Measurements from ENCODE around the gene RNU1-1. TPM values are rescaled to one million over a fixed set of nuclear protein-coding genes. Genes with fewer than 3 reads are reported as not detected.
A peak's percentile ranks its signal among the peaks of the same experiment; 100 is the strongest.
"Not testable (repeated sequence)": the region's sequence is repeated elsewhere in the genome, so short reads cannot be mapped to it uniquely, and the experiment has no call there.

RNU1-1 gene
- total RNA-seq, 1 donor from 2014 or later: 3,526 TPM

DNA sequence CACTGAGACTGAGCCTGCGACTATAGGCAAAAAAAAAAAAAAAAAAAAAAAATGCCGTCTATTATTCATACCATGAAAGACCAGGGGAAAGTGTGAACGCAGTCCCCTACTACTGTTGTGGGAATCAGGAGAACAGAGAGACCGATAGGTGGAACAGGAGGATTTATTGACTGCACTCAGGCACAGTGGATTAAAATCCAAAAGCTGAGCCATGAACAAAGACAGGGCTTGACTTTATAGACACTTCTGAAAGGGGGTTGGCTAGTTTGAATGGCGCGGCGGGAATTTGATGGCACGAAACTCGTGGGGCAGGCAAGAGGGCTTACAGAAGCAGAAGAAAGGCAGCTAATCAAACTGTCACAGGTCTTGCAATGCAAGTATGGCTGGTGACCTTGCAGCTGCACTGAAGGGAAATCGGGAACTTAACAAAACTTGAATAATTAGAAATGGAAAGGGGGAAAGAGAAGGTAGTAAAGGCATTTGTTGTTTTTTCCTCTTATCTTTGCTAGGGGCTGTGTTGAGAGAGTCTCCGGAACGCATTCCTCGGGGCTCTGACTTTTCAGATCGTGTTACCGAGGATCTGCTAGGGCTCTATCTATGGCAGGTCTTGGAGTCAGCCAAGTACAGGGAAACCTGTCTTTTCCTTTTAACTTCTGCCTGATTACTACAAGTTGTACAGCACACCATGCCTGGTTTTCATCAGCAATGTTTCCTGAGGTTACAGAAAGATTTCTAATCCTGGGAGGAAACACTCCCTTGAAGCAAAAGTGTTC lies 7.5 kb downstream of the RNU1-1 start:
- H3K4me3 Mint-ChIP-seq; DNase-seq; CTCF ChIA-PET; H3K27ac Mint-ChIP-seq; H3K4me1 Mint-ChIP-seq; intact Hi-C loops (cut with micrococcal nuclease); POLR2A ChIA-PET; ATAC-seq (ENCODE audit: low read depth); H3K9me3 Mint-ChIP-seq; H3K27me3 Mint-ChIP-seq; H3K36me3 Mint-ChIP-seq (ENCODE audit: low read depth): not testable (repeated sequence)

DNA sequence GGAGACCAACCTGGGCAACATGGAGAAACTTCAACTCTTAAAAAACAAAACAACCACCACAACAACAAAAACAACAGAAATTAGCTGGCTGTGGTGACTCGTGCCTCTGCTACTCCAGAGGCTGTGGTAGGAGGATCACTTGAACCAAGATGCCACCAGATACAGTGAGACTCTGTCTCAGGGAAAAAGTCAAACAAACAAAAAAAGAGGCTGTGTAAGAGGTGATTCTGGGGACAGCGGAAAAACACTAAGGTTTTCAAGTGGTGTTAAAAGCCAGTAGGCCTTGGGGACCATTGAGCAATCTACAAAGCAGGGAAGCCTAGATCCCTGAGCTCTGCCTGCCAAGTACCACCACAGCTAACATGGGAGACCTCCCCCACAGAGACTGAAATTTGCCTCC lies 8.2 kb downstream of the RNU1-1 start:
- intact Hi-C loops (cut with micrococcal nuclease); CTCF ChIA-PET; H3K4me3 Mint-ChIP-seq; H3K36me3 Mint-ChIP-seq (ENCODE audit: low read depth); H3K4me1 Mint-ChIP-seq; POLR2A ChIA-PET; H3K9me3 Mint-ChIP-seq; ATAC-seq (ENCODE audit: low read depth); H3K27ac Mint-ChIP-seq; H3K27me3 Mint-ChIP-seq; DNase-seq: not testable (repeated sequence)

DNA sequence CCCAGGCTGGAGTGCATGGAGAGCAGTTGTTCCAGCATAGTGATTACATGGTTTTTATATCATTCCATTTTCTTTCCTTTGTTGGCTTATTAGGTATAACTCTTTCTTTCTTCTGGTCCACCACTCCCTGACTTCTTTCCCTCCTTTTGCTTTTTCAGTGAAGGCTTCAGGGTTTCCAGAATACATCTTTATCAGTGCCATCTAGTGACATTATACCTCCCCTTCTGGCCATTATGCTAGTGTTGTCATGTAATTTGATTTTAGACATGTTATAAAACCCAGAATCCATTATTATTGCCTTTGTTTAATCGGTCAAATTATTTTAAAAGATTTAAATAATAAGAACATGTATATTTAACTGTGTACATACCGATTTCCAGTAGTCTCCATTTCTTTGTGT lies 10.6 kb downstream of the RNU1-1 start:
- Mint-ChIP-seq H3K27me3 (no peaks in the 10 kb centered on the region), H3K4me1 (peaks cover 18% of the 10 kb centered on the region), H3K4me3 (no peak overlapping the region), H3K9me3 (peaks cover 6% of the 10 kb centered on the region), H3K27ac (no peak overlapping the region), H3K36me3 (ENCODE audit: low read depth) (peaks cover 2% of the 10 kb centered on the region)
- ChIA-PET POLR2A (no interaction called here), CTCF (no interaction called here)
- intact Hi-C loops (cut with micrococcal nuclease): no loop called here
- DNase-seq (no peak), ATAC-seq (ENCODE audit: low read depth) (no peak)
- TF ChIP-seq, protein P1, sequence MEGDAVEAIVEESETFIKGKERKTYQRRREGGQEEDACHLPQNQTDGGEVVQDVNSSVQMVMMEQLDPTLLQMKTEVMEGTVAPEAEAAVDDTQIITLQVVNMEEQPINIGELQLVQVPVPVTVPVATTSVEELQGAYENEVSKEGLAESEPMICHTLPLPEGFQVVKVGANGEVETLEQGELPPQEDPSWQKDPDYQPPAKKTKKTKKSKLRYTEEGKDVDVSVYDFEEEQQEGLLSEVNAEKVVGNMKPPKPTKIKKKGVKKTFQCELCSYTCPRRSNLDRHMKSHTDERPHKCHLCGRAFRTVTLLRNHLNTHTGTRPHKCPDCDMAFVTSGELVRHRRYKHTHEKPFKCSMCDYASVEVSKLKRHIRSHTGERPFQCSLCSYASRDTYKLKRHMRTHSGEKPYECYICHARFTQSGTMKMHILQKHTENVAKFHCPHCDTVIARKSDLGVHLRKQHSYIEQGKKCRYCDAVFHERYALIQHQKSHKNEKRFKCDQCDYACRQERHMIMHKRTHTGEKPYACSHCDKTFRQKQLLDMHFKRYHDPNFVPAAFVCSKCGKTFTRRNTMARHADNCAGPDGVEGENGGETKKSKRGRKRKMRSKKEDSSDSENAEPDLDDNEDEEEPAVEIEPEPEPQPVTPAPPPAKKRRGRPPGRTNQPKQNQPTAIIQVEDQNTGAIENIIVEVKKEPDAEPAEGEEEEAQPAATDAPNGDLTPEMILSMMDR (IDR thresholded peaks at IDR 0.05): no peak

DNA sequence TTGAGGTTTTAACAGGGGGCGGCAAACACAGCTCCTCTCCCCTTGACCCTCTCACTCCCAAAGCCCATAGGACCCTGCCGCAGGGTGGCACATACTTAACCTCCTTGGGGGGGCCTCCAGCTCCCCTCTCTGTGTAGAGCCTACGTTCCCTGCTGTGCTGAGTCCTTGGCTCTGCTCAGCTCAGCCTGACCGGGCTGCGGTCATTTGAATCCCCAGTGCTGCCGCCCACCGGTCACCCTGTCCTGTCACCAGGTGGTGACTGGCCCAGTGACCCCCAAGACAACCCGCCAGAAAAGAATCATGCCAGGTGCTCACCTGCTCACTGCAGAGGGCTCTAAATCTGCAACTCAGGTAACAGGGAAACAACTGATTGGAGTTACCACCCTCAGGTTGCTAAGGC lies 12.6 kb downstream of the RNU1-1 start:
- peaks cover 24% of the 10 kb centered on the region for H3K4me1 Mint-ChIP-seq
- DNase-seq; POLR2A ChIA-PET; H3K36me3 Mint-ChIP-seq (ENCODE audit: low read depth); intact Hi-C loops (cut with micrococcal nuclease); H3K4me3 Mint-ChIP-seq; H3K27me3 Mint-ChIP-seq; H3K9me3 Mint-ChIP-seq; CTCF ChIA-PET; ATAC-seq (ENCODE audit: low read depth): not testable (repeated sequence)
- H3K27ac Mint-ChIP-seq: peak overlapping the region; percentile 24

DNA sequence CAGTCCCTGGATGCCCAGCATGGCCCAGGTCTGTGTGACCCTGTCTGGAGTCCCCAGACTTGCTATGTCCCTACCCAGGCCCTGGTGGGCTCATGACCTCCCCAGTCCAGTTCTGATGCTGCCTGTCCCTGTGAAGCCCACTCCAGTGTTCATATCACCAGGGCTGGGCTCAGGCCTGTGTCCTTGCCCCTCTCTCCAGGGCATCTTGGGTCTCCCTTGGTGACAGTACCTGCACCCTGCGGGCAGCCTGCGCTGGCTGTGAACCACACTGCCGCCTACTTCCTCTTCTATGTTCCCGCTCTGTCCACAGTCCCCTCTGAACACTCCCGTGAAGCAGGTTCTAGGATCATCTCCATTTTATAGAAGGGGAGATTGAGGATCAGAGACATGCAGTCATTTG lies 13.1 kb downstream of the RNU1-1 start:
- Mint-ChIP-seq H3K4me1 (peaks cover 24% of the 10 kb centered on the region), H3K4me3 (peak overlapping the region; percentile 24), H3K27ac (peak overlapping the region; percentile 24)
- H3K27me3 Mint-ChIP-seq; H3K36me3 Mint-ChIP-seq (ENCODE audit: low read depth); intact Hi-C loops (cut with micrococcal nuclease); POLR2A ChIA-PET; H3K9me3 Mint-ChIP-seq; DNase-seq; ATAC-seq (ENCODE audit: low read depth); CTCF ChIA-PET: not testable (repeated sequence)

DNA sequence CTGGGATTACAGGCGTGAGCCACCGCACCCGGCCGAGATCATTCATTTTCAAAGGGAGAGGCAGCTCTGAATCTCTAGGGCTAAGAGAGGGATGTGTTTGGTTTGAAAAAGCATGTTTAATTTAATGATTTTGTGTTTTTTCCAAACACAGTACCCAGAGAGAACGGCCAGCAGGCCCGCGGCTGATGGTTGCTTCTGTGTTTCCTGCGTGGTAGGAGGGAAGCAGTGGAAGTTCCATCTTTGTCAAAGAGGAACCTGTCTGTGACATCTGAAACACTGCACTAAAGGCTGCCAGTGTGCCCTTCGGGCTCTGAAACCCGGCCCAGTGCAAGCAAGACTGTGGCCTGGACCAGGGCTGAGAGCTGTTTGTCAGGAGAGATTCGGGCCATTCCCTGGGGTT lies 13.6 kb downstream of the RNU1-1 start:
- POLR2A ChIA-PET: interaction anchor here (0.7 to 1.7 kb wide), 2 partner anchors 13 to 168 kb away, joined by 3 to 10 read pairs; partner anchors contain the start of gene RNU1-1
- H3K36me3 Mint-ChIP-seq (ENCODE audit: low read depth); ATAC-seq (ENCODE audit: low read depth); H3K27me3 Mint-ChIP-seq; H3K9me3 Mint-ChIP-seq; intact Hi-C loops (cut with micrococcal nuclease); CTCF ChIA-PET; DNase-seq: not testable (repeated sequence)
- Mint-ChIP-seq H3K4me3 (peak overlapping the region; percentile 85), H3K4me1 (peaks cover 24% of the 10 kb centered on the region), H3K27ac (peak overlapping the region; percentile 7)

DNA sequence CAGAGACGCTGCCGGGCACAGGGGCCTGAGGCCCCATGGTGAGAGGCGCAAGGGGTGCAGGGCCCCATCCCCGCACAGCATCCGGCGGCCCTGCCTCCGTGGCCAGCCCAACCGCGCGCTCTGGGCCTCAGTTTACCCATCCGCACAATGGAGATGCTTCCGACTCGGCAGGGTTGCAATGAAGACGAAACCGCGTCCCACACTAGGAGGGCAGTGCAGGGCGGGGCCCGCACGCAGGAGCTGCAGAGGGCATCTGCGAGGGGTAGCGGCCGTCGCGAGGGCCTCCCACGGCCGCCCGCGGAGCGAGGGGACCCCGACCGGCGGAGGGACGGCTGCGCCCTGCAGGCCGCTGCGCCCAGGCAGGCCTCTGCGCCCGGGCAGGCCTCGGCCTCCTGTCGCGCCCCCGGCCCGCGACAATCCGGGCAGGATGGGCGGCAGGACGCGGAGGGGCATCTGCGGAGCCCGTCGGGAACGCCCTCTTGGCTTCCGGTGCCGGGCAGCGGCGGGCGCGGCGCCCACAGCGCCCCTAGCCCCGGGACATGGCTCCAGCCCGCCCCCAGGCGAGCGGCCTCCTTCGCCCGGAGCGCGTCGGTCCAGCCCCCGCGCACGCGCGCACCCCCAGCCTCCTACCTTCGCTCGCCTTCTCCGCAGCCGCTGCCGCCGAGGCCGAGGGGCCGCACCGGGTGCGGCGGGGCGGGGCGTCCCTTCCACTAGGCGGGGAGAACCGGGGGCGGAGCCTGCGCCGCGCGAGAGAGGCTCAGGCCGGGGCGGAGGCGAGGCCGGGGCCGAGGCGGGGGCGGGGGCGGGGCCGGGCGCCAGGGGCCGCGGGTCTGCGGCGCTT lies 15.3 kb downstream of the RNU1-1 start:
- TF ChIP-seq, protein P1 (IDR thresholded peaks at IDR 0.05): no peak
- ATAC-seq (ENCODE audit: low read depth) (peak; percentile 96), DNase-seq (peak; percentile 91)
- CTCF ChIA-PET: no interaction called here
- peaks cover 2% of the 10 kb centered on the region for H3K36me3 Mint-ChIP-seq (ENCODE audit: low read depth)
- POLR2A ChIA-PET: interaction anchor here (1.7 kb wide), 1 partner anchor 15 kb away, joined by 10 read pairs; the partner anchor contains the start of gene RNU1-1
- no peak overlapping the region for H3K27ac Mint-ChIP-seq
- peak overlapping the region; percentile 85 for H3K4me3 Mint-ChIP-seq
- no peaks in the 10 kb centered on the region for H3K9me3 Mint-ChIP-seq
- H3K27me3 Mint-ChIP-seq: no peaks in the 10 kb centered on the region
- peaks cover 24% of the 10 kb centered on the region for H3K4me1 Mint-ChIP-seq
- intact Hi-C loops (cut with micrococcal nuclease): loop anchor here (10.0 kb wide), 1 partner anchor 54 kb away; the partner anchor contains the start of gene NECAP2

DNA sequence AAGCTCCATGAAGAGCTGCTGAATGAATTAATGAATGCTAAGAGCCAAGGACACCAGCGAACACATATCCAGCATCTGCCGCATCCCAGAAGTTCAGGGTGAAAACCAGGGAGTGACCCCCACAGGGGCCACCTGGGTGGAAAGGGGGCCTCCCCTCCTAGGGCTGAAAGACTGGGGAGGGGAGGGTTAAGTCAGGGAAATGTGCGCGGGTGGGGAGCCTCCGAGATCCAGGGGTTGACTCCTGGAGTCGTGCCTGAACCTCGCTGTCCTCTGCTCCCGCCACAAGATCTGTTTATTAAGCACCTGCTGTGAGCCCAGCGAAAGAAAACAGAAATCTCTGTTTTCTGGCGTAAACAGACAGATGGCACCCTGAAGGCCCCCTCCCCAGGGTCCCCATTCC lies 16.0 kb downstream of the RNU1-1 start:
- H3K9me3 Mint-ChIP-seq; DNase-seq; ATAC-seq (ENCODE audit: low read depth); H3K36me3 Mint-ChIP-seq (ENCODE audit: low read depth); H3K27me3 Mint-ChIP-seq; CTCF ChIA-PET: not testable (repeated sequence)
- POLR2A ChIA-PET: interaction anchor here (0.6 kb wide), 1 partner anchor 127 kb away, joined by 4 read pairs; no protein-coding TSS in a partner anchor
- peaks cover 24% of the 10 kb centered on the region for H3K4me1 Mint-ChIP-seq
- intact Hi-C loops (cut with micrococcal nuclease): loop anchor here (10.0 kb wide), 1 partner anchor 53 kb away; the partner anchor contains the start of gene NECAP2
- H3K27ac Mint-ChIP-seq: peak overlapping the region; percentile 70
- peak overlapping the region; percentile 78 for H3K4me3 Mint-ChIP-seq

DNA sequence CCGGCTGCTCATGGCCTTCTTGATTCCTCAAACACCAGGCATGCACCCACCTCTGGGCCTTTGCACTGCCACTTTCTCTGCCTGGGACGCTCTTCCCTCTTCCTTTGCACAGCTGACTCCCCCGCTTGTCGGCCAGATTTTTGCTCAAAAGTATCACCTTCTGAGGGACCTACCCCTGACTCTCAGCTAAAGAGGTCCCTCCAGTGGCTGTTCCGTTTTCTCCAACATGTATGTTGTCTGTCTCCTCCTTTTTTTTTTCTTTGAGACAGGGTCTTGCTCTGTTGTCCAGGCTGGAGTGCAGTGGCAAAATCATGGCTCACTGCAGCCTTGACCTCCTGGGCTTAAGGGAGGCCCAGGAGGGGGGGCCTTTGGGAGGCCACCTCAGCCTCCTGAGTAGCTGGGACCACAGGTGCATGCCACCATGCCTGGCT lies 16.6 kb downstream of the RNU1-1 start:
- DNase-seq; ATAC-seq (ENCODE audit: low read depth); H3K27me3 Mint-ChIP-seq; CTCF ChIA-PET; H3K9me3 Mint-ChIP-seq; H3K36me3 Mint-ChIP-seq (ENCODE audit: low read depth): not testable (repeated sequence)
- Mint-ChIP-seq H3K4me1 (peaks cover 24% of the 10 kb centered on the region), H3K27ac (peak overlapping the region; percentile 70), H3K4me3 (peak overlapping the region; percentile 78)
- intact Hi-C loops (cut with micrococcal nuclease): loop anchor here (10.0 kb wide), 1 partner anchor 53 kb away; the partner anchor contains the start of gene NECAP2
- POLR2A ChIA-PET: interaction anchor here (0.6 to 1.0 kb wide), 2 partner anchors 16 to 127 kb away, joined by 3 to 4 read pairs; partner anchors contain the start of gene RNU1-1

DNA sequence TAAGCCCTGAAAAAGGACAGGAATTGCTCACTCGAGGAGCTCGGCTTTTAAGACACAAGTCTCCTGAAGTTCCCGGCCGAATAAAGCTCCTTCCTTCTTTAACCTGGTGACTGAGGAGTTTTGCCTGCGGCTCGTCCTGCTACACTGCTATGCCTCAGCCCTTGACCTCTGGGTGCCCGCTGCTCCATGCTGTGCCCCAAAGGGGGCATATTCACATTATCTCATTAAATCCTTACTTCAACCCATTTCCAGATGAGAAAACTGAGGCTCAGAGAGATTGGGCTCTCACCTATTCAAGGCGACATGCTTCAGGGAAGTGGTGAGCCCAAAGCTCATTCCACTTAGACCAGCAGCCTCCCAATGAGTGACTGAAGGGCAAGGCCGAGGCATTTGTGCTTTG lies 20.4 kb downstream of the RNU1-1 start:
- ATAC-seq (ENCODE audit: low read depth); H3K9me3 Mint-ChIP-seq; CTCF ChIA-PET; DNase-seq; H3K36me3 Mint-ChIP-seq (ENCODE audit: low read depth); H3K4me3 Mint-ChIP-seq; H3K4me1 Mint-ChIP-seq; H3K27ac Mint-ChIP-seq; H3K27me3 Mint-ChIP-seq: not testable (repeated sequence)
- intact Hi-C loops (cut with micrococcal nuclease): loop anchor here (10.0 kb wide), 1 partner anchor 49 kb away; the partner anchor contains the start of gene NECAP2
- POLR2A ChIA-PET: interaction anchor here (1.0 kb wide), 1 partner anchor 20 kb away, joined by 4 read pairs; no protein-coding TSS in a partner anchor
